Right atrium auricular region (tissue), 2 donors: ENCODE results near the gene PHF12. TPM values are rescaled to one million over a fixed set of nuclear protein-coding genes. Genes with fewer than 3 reads are reported as not detected.
"Not testable (repeated sequence)": the region's sequence is repeated elsewhere in the genome, so short reads cannot be mapped to it uniquely, and the experiment has no call there.

Source experiments
- DNase-seq: peaks from one replicate; pipeline ENCODE4 v3.0.0-alpha.2; 2019; ENCODE audit warnings: low spot score
- H3K27ac ChIP-seq, 2 donors: fragments of 200-600 bp; sonication (generic); 1 replicate in 1 of 2; 2 replicates in 1 of 2; pipeline ENCODE4 v1.5.1; 2016 to 2019
- H3K27me3 ChIP-seq, 2 donors: fragments of 200-600 bp; sonication (generic); one replicate each; pipeline versions ENCODE4 v1.5.1 to v1.6.0; 2017 to 2019
- H3K36me3 ChIP-seq: fragments of 200-600 bp; sonication (generic); one replicate; pipeline ENCODE4 v1.5.1; 2016
- H3K4me1 ChIP-seq, 2 donors: fragments of 200-600 bp; sonication (generic); one replicate each; pipeline versions ENCODE4 v1.5.1 to v1.6.0; 2017 to 2019
- H3K4me3 ChIP-seq, 2 donors: fragments of 200-600 bp; sonication (generic); 1 replicate in 1 of 2; 2 replicates in 1 of 2; pipeline ENCODE4 v1.5.1; 2017 to 2019; ENCODE audit warnings: mild to moderate bottlenecking in 1 of 2, moderate library complexity in 1 of 2
- H3K9me3 ChIP-seq, 2 donors: fragments of 200-600 bp; sonication (generic); one replicate each; pipeline ENCODE4 v1.5.1; 2019
- total RNA-seq, 2 donors: library from RNA; depleted of rRNA; stranded (reverse); fragments of >200 nt; gene quantifications; one replicate each; pipeline ENCODE4 v1.1.0, GENCODE V29; 2016
- TF ChIP-seq, protein P1 (sequence below), 2 donors: fragments of 200-600 bp; sonication (generic); IDR thresholded peaks; one replicate each; pipeline ENCODE4 v1.5.1; 2019; ENCODE audit warnings: antibody characterized with exemption in 2 of 2

Gene PHF12
- total RNA-seq, 2 donors from 2014 or later, result 19.6 to 35.7 TPM

DNA sequence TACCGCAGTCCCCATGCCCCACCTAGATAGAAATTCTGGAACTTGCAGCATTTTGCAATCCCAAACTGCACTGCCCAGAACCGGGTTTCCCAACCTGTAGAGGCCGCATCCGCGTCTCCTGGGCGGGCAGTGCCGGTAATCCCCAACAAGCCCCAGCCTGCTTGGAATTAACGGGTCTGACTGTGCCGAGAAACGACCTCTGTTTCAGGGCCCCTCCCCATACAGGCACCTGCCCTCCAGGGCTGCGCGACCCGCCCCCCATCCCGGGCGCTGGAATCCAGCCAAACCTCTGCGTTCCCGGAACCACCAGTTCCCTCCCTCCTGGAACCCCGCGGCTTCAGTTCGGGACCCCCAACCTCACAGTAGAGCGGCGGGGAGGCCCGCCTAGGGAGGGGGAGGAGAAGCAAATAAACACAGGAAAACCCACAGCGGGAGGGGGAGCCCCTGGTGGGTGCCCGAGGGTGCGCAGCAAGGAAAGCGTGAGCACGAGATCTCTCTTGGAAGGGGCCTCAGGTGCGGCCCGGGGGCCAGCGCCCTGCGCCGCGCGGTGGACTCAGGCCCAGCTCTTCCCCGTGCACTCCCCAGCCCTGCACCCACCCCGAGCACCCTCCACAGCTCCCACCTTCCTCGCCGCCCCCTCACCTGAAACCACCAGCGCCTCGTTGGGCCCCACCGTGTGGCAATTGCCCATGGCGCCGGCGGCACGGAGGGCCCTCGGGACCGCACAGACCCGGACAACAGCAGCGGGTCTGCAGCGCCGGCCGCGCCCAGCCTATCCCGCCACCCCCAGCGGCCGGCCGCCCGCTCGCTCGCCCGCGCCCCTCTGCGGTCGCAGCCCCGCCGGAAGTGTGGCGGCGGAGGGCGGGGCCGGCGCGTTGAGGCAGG lies 54.2 kb downstream of the PHF12 start, which contains the start of gene FLOT2:
TSS of gene FLOT2 (minus strand) at position 850 of the 885 bp plus-strand sequence. CDS start at position 691, 159 bp downstream.
- no peaks in the 10 kb centered on the region for H3K36me3 ChIP-seq
- TF ChIP-seq, protein P1, sequence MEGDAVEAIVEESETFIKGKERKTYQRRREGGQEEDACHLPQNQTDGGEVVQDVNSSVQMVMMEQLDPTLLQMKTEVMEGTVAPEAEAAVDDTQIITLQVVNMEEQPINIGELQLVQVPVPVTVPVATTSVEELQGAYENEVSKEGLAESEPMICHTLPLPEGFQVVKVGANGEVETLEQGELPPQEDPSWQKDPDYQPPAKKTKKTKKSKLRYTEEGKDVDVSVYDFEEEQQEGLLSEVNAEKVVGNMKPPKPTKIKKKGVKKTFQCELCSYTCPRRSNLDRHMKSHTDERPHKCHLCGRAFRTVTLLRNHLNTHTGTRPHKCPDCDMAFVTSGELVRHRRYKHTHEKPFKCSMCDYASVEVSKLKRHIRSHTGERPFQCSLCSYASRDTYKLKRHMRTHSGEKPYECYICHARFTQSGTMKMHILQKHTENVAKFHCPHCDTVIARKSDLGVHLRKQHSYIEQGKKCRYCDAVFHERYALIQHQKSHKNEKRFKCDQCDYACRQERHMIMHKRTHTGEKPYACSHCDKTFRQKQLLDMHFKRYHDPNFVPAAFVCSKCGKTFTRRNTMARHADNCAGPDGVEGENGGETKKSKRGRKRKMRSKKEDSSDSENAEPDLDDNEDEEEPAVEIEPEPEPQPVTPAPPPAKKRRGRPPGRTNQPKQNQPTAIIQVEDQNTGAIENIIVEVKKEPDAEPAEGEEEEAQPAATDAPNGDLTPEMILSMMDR (IDR thresholded peaks at IDR 0.05), result peak; percentile 14 to 46
- no peaks in the 10 kb centered on the region for H3K9me3 ChIP-seq
- H3K27me3 ChIP-seq, result no peaks in the 10 kb centered on the region
- H3K4me3 ChIP-seq, result peak within 1 kb of the TSS; percentile 82 to 97
- H3K27ac ChIP-seq, result peak within 1 kb of the TSS; percentile 85 to 93
- H3K4me1 ChIP-seq, result peaks cover 0 to 53% of the 10 kb centered on the region in 2 donors
- DNase-seq, result peak; percentile 84

DNA sequence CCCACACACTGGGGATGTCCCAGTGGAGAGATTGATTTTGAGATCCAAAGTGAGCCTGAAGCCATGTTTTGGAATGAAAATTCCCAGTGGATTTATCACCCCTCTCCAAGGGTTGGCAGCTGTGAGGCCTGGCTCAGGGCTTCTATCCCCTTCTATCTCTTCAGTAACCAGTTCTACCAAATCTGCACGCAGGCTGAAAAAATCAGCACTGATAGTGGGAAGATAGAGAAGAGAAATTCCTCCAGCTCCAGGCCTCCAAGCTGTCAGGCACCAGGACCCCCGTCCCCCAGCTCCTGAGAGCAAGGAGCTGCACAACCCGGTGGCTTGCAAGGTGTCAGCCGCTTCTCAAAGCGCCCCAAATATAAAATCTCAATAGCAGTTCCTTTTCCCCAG lies 54.8 kb downstream of the PHF12 start:
- Histone ChIP-seq H3K27me3 (no peaks in the 10 kb centered on the region), H3K9me3 (no peaks in the 10 kb centered on the region), H3K4me3 (peak overlapping the region; percentile 82 to 97), H3K4me1 (peaks cover 0 to 52% of the 10 kb centered on the region in 2 donors), H3K27ac (peak overlapping the region; percentile 85 to 93), H3K36me3 (no peaks in the 10 kb centered on the region)
- TF ChIP-seq, protein P1 (IDR thresholded peaks at IDR 0.05), result no peak
- no peak for DNase-seq

DNA sequence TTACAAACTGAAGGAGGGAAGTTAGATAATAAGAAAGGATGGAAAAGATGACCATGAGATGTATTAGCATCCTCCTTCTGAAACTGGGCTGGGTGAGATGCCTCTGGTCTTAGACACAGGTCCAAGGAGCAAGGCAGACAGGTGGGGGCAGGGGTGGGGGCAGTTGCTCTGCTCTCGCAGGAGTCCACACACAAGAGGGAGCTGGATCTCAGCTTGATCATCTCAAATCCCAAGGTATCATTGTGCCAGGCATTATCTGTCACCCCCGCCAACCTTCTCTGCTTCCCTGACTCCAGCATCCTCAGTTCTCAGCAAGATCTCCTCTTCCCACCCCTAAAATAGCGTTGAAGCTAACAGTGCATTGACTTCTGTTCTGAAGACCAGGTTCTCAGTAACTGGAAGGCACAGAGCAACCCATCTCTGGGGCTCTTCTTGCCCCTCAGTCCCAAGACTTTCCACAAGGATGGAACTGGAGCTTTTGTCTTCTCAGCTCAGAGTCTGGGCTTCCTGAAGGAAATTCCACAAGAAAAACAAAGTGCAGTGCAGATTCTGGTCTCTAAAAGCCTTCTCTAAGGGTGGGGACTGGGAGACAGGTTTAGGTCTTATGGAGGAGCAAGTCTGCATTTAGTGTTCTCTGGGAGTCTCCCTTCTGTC lies 55.4 kb downstream of the PHF12 start:
- H3K4me1 ChIP-seq, result peaks cover 0 to 48% of the 10 kb centered on the region in 2 donors
- no peaks in the 10 kb centered on the region for H3K9me3 ChIP-seq
- H3K4me3 ChIP-seq, result peak overlapping the region in 1 of 2 donors; percentile 82
- peak overlapping the region; percentile 85 to 93 for H3K27ac ChIP-seq
- no peak for DNase-seq
- H3K27me3 ChIP-seq, result no peaks in the 10 kb centered on the region
- TF ChIP-seq, protein P1 (IDR thresholded peaks at IDR 0.05), result no peak
- H3K36me3 ChIP-seq, result no peaks in the 10 kb centered on the region

DNA sequence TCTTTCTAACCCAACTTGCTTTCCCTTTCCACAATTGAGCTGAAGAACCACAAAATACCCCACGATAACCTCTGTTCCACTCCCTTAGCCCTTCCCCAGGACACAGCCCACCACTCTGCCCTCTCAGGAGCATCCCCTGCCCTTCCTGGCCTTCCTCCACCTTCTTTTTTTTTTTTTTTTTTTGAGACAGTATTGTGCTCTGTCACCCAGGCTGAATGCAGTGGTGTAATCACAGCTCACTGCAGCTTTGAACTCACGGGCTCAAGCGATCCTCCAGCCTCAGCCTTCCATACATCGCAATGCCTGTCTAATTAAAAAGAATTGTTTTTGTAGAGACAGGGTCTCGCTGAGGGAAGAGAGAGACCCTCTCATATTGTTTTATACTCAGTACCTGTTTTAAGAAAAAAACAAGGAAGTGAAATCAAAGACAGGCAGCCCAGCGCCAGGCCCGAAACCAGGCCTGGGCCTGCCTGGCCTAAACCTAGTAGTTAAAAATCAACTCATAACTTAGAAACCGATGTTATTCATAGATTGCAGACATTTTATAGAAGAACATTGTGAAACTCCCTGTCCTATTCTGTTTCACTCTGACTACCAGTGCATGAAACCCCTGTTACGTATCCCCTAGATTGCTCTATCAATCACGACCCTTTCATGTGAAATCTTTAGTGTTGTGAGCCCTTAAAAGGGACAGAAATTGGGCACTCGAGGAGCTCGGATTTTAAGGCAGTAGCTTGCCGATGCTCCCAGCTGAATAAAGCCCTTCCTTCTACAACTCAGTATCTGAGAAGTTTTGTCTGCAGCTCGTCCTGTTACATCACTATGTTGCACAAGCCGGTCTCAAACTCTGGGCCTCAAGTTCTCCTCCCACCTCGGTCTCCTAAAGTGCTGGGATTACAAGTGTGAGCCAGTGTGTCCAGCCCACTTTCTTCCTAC lies 57.8 kb downstream of the PHF12 start:
- not testable (repeated sequence) for H3K36me3 ChIP-seq, H3K9me3 ChIP-seq, H3K27me3 ChIP-seq, DNase-seq, H3K4me3 ChIP-seq
- Histone ChIP-seq H3K27ac (peak overlapping the region; percentile 31 to 54), H3K4me1 (peaks cover 0 to 59% of the 10 kb centered on the region in 2 donors)

DNA sequence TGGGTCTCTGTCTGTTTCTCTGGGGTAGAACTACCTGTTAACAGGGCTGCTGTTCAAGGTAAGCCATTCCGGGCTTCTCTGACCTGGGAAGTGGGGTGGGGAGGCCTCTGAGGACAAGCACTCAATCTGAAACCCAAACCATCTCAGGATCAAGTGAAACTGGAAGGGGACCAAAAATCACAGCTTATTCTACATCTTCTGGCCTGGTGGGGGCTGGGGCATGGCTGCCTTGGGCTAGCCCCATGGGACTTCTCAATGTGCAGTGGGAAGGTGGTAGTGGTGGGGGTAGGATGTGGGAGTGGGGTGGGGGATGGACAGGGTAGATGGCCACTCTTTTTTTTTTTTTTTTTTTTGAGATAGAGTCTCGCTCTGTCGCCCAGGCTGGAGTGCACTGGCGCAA lies 59.3 kb downstream of the PHF12 start:
- Histone ChIP-seq H3K36me3 (no peaks in the 10 kb centered on the region), H3K27me3 (no peaks in the 10 kb centered on the region), H3K27ac (no peak overlapping the region), H3K4me1 (peaks cover 0 to 50% of the 10 kb centered on the region in 2 donors), H3K4me3 (no peak overlapping the region), H3K9me3 (no peaks in the 10 kb centered on the region)
- TF ChIP-seq, protein P1 (IDR thresholded peaks at IDR 0.05), result no peak
- no peak for DNase-seq
